ENCODE measurements around the gene NIPBL.

NIPBL gene

DNA sequence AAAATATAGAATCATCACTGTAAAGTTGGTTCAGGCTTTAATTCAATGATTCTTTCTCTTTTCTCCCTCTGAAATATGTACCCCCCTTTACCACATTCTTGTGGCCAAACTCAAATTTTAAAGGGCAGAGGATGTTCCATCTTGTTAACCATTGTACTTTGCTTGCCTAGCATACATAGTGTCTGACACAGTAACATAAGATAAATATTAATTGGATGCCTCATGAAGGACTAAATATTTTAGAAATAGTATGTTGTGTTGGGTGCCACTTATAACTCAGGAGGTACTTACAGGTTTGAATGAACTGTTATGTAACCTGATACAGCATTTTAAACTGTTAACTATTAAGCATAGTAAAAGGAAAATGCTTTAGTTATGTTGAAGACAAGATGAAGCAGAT lies 71.5 kb downstream of the NIPBL start:
- DNase-seq (ENCODE audit: low read depth): no peak
- TF ChIP-seq, protein P1, sequence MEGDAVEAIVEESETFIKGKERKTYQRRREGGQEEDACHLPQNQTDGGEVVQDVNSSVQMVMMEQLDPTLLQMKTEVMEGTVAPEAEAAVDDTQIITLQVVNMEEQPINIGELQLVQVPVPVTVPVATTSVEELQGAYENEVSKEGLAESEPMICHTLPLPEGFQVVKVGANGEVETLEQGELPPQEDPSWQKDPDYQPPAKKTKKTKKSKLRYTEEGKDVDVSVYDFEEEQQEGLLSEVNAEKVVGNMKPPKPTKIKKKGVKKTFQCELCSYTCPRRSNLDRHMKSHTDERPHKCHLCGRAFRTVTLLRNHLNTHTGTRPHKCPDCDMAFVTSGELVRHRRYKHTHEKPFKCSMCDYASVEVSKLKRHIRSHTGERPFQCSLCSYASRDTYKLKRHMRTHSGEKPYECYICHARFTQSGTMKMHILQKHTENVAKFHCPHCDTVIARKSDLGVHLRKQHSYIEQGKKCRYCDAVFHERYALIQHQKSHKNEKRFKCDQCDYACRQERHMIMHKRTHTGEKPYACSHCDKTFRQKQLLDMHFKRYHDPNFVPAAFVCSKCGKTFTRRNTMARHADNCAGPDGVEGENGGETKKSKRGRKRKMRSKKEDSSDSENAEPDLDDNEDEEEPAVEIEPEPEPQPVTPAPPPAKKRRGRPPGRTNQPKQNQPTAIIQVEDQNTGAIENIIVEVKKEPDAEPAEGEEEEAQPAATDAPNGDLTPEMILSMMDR (IDR thresholded peaks at IDR 0.05; ENCODE audit: low read depth, low read length, missing control alignments): no peak
- H3K4me3 ChIP-seq (ENCODE audit: low read depth, low read length): no peak overlapping the region

DNA sequence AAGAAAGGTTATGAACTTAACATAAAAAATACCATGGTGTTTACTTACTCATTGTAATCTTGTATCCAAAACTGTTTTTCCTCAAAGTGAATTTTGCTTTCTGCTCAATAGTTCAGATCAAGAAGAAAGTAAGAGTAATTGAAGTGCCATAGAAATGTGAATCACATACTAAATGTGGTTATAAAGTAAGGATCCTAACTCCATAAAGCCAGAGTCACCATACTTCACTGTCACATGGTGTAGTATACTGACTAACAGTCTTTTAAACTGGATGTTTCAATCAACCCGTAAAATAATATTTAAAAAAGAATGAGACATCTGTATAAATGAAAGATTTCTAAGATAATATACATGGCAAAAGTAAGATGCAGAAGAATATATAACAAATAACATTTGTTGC lies 72.1 kb downstream of the NIPBL start:
- TF ChIP-seq, protein P1 (IDR thresholded peaks at IDR 0.05; ENCODE audit: low read depth, low read length, missing control alignments): no peak
- H3K4me3 ChIP-seq (ENCODE audit: low read depth, low read length): no peak overlapping the region
- DNase-seq (ENCODE audit: low read depth): no peak

DNA sequence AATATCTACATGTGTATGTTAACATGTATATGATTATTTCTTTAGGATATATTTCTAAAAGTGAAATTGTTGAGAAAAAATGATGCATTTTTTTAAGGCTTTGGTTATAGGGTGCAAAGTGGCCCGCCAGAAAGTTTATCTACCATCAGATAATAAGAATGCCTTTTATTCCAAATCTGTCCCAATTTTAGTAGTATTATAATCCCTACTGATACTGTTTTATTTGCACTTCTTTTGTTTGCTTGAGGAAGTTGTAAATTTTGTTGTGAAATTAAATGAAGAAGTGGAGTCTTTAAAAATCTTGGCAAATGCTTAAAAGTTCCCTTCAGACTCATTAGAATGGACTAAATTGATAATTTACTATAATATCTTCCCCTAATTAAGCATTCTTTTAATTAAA lies 73.0 kb downstream of the NIPBL start:
- DNase-seq (ENCODE audit: low read depth): no peak
- no peak overlapping the region for H3K4me3 ChIP-seq (ENCODE audit: low read depth, low read length)
- TF ChIP-seq, protein P1 (IDR thresholded peaks at IDR 0.05; ENCODE audit: low read depth, low read length, missing control alignments): no peak

DNA sequence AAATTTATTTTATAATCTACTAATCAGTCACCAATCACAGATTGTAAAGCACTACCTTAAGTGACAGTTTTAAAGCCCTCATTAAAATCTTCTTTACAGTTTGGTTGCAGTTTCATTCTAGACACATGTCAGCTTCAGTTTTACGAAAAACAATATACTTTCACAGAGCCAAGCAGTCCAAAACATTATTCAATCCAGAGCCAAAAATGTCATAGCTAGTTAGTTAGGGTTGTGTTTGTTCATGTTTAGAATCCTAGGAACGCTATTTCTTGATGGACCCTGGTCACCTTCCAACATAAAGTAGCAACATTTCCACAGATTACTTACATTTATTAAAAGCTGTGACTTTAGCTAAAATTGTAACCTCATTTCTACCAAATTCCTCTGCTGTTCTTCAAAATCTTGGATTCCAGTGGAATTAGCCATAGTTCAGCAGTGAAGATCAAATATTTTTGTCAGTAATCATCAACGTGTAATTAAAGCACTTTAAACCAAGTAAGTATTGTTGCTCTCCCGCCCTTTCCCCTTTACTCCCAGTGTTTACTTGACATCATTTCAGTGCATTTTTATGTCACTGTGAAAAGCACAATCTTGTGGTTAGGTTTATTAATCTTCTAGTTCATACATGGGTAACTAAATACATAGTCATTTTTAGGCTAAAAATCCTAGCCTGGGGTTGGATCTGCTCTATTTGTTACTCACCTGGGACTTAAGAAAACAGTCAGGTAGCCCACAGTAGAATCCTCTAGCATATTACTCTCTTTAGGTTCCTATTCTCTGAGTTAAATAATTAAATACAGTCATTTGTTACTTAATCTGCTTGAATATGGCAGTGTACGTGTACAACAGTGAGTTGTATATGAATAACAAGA lies 74.3 kb downstream of the NIPBL start:
- TF ChIP-seq, protein P1 (IDR thresholded peaks at IDR 0.05; ENCODE audit: low read depth, low read length, missing control alignments): no peak
- no peak overlapping the region for H3K4me3 ChIP-seq (ENCODE audit: low read depth, low read length)
- DNase-seq (ENCODE audit: low read depth): no peak

DNA sequence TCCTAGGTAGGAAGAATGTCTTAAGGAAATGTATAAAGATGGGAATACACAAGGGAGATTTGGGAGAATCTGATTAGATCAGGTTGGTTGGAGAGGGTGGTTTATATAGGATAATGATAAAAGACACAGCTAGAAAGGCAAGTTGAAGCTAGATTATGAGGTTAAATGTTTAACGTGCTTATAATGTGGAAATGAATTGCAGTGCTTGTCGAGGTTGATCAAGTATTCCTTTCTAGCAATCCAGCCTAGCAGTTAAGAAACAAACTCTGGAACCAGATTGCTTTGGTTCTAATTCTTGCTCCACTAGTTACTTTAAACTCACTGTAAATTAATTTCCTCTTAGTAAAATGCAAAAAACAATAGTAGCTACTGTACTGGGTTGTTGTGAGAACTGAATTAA lies 76.5 kb downstream of the NIPBL start:
- H3K4me3 ChIP-seq (ENCODE audit: low read depth, low read length): no peak overlapping the region
- no peak for DNase-seq (ENCODE audit: low read depth)
- TF ChIP-seq, protein P1 (IDR thresholded peaks at IDR 0.05; ENCODE audit: low read depth, low read length, missing control alignments): no peak

DNA sequence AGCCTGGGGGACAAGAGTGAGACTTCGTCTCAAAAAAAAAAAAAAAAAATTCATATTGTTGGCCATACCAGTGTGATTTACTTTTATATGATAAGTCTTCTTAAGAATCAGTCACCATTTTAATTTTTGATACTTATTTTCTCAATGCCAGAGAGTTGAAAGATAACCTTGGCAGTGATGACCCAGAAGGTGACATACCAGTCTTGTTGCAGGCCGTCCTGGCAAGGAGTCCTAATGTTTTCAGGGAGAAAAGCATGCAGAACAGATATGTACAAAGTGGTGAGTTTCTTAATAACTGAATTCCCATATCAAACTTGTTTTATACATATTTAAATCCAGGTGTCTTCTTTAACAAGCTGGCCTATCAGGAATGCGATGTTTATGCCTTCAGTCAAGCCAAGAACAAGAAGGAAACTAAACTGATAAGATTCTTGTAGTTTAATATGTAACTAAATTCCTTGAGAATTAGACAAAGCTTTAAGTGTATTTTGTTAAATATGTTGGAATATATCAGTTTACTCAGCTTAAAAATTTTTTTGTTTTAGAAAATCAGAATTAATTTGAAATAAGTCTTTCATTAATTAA lies 81.5 kb downstream of the NIPBL start:
- TF ChIP-seq, protein P1 (IDR thresholded peaks at IDR 0.05; ENCODE audit: low read depth, low read length, missing control alignments): no peak
- H3K4me3 ChIP-seq (ENCODE audit: low read depth, low read length): no peak overlapping the region
- no peak for DNase-seq (ENCODE audit: low read depth)
